ENCODE measurements around the gene TMEM87B.

DNA sequence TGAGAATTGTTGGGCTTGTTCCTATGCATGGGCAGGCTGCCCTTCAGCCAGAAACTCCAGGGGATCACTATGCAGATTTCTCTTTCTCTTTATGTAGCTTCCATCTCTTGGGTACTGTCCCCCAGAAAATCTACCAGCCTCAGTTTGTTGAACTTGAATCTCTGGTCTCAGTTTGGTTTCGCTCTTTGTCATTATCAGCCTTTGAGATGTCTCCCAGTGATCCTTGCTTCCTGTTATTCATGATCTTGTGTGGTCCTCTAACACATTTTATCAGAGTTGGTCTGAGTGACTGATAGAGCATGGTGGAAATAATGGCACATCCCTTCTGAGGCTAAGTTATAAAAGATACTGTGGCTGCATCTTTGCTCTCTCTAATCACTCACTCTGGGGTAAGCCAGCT, 7.8 kb downstream of the TMEM87B start:
- TF ChIP-seq, protein P1, sequence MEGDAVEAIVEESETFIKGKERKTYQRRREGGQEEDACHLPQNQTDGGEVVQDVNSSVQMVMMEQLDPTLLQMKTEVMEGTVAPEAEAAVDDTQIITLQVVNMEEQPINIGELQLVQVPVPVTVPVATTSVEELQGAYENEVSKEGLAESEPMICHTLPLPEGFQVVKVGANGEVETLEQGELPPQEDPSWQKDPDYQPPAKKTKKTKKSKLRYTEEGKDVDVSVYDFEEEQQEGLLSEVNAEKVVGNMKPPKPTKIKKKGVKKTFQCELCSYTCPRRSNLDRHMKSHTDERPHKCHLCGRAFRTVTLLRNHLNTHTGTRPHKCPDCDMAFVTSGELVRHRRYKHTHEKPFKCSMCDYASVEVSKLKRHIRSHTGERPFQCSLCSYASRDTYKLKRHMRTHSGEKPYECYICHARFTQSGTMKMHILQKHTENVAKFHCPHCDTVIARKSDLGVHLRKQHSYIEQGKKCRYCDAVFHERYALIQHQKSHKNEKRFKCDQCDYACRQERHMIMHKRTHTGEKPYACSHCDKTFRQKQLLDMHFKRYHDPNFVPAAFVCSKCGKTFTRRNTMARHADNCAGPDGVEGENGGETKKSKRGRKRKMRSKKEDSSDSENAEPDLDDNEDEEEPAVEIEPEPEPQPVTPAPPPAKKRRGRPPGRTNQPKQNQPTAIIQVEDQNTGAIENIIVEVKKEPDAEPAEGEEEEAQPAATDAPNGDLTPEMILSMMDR (conservative IDR thresholded peaks at IDR 0.05) = no peak
- no peak for TF ChIP-seq EZH2 (IDR thresholded peaks at IDR 0.05; ENCODE audit: low read depth)

Data from PC-9 (cell line).